Stimulated activated naive CD8-positive, alpha-beta T cell treated with anti-CD3 and anti-CD28 coated beads, Interleukin-15, Interleukin-2, amounts not matched to agents 100 U/mL and 50 U/mL, for 24 hours (primary cell): ENCODE results near the gene COL4A2.
"Not testable (repeated sequence)": the region's sequence is repeated elsewhere in the genome, so short reads cannot be mapped to it uniquely, and the experiment has no call there.

Experiments used
- ATAC-seq: fragments of 150-1000 bp; cut with Tn5 transposase; one replicate; pipeline ENCODE4 v1.10.0; 2021
- DNase-seq: peaks from one replicate; pipeline ENCODE4 v3.0.0; 2021

Gene COL4A2

GRCh38 chr13:110497003-110497402 lies 189.9 kb downstream of the COL4A2 start:
- DNase-seq = no peak
- ATAC-seq = no peak

GRCh38 chr13:110497896-110498295 lies 190.8 kb downstream of the COL4A2 start:
- ATAC-seq = not testable (repeated sequence)

GRCh38 chr13:110498327-110498726 lies 191.2 kb downstream of the COL4A2 start:
- DNase-seq (no peak), ATAC-seq (no peak)

More at GRCh38 chr13:110497896-110498295, 190.8 kb downstream of the COL4A2 start:
- DNase-seq = not testable (repeated sequence)

- ATAC-seq = no peak
- no peak for DNase-seq
These were observed 191.7 kb downstream of the COL4A2 start for GRCh38 chr13:110498765-110499164.

GRCh38 chr13:110499621-110500281 lies 192.7 kb downstream of the COL4A2 start:
- DNase-seq (no peak), ATAC-seq (no peak)

GRCh38 chr13:110500341-110500740 lies 193.3 kb downstream of the COL4A2 start:
- ATAC-seq (no peak), DNase-seq (no peak)

- ATAC-seq = no peak
- DNase-seq = no peak
These were observed 194.1 kb downstream of the COL4A2 start for GRCh38 chr13:110501188-110501587.

GRCh38 chr13:110503037-110503901 lies 196.2 kb downstream of the COL4A2 start:
- no peak for ATAC-seq
- no peak for DNase-seq

GRCh38 chr13:110503979-110504499 lies 197.0 kb downstream of the COL4A2 start:
- ATAC-seq = no peak
- no peak for DNase-seq

GRCh38 chr13:110505594-110505993 lies 198.5 kb downstream of the COL4A2 start:
- ATAC-seq = no peak
- DNase-seq = no peak

GRCh38 chr13:110506396-110506795 lies 199.3 kb downstream of the COL4A2 start:
- ATAC-seq = no peak
- no peak for DNase-seq

GRCh38 chr13:110506859-110507566 lies 199.9 kb downstream of the COL4A2 start:
- no peak for ATAC-seq
- no peak for DNase-seq

GRCh38 chr13:110507678-110508381 lies 200.7 kb downstream of the COL4A2 start:
- DNase-seq (no peak), ATAC-seq (no peak)

- ATAC-seq (no peak), DNase-seq (no peak)
These were observed 202.4 kb downstream of the COL4A2 start for GRCh38 chr13:110509478-110509926.

GRCh38 chr13:110509971-110510786 lies 203.1 kb downstream of the COL4A2 start:
- no peak for DNase-seq
- ATAC-seq = peak; percentile 10

GRCh38 chr13:110511509-110512181 lies 204.6 kb downstream of the COL4A2 start:
- DNase-seq (no peak), ATAC-seq (no peak)

- ATAC-seq (no peak), DNase-seq (no peak)
These were observed 205.2 kb downstream of the COL4A2 start for GRCh38 chr13:110512198-110512740.

- DNase-seq (no peak), ATAC-seq (no peak)
These were observed 209.4 kb downstream of the COL4A2 start for GRCh38 chr13:110516500-110516899.

- no peak for ATAC-seq
- no peak for DNase-seq
These were observed 210.6 kb downstream of the COL4A2 start for GRCh38 chr13:110517505-110518225.

GRCh38 chr13:110518226-110518525 lies 211.1 kb downstream of the COL4A2 start:
- ATAC-seq (no peak), DNase-seq (no peak)
